Muscle of back (tissue), 10 donors: ENCODE results near the gene KRTAP19-3. TPM values are rescaled to one million over a fixed set of nuclear protein-coding genes. Genes with fewer than 3 reads are reported as not detected.

Source experiments
- polyA plus RNA-seq, 10 donors: library from polyadenylated mRNA; unstranded; fragments of 120-200 nt; gene quantifications; one replicate each; pipeline ENCODE4 v1.2.1, GENCODE V29; 2013; ENCODE audit not compliant: insufficient read length in 10 of 10

The KRTAP19-3 gene
- polyA plus RNA-seq, 10 donors: not detected

Other genes with a start within 250 kb of the KRTAP19-3 start
- gene KRTAP24-1, start 209.1 kb downstream of the KRTAP19-3 start, polyA plus RNA-seq: not detected
- gene KRTAP25-1, start 202.5 kb downstream of the KRTAP19-3 start, polyA plus RNA-seq: not detected
- gene KRTAP26-1, start 171.7 kb downstream of the KRTAP19-3 start, polyA plus RNA-seq: not detected
- not detected for gene KRTAP27-1, start 154.3 kb downstream of the KRTAP19-3 start, polyA plus RNA-seq
- gene KRTAP23-1, start 143.4 kb downstream of the KRTAP19-3 start, polyA plus RNA-seq: not detected
- gene KRTAP13-2, start 119.7 kb downstream of the KRTAP19-3 start, polyA plus RNA-seq: not detected
- gene KRTAP13-1, start 96.0 kb downstream of the KRTAP19-3 start, polyA plus RNA-seq: not detected
- gene KRTAP13-3, start 66.1 kb downstream of the KRTAP19-3 start, polyA plus RNA-seq: not detected
- not detected for gene KRTAP13-4, start 61.8 kb downstream of the KRTAP19-3 start, polyA plus RNA-seq
- gene KRTAP15-1, start 51.7 kb downstream of the KRTAP19-3 start, polyA plus RNA-seq: not detected
- not detected for gene KRTAP19-1, start 11.6 kb downstream of the KRTAP19-3 start, polyA plus RNA-seq
- not detected for gene KRTAP19-2, start 4.6 kb downstream of the KRTAP19-3 start, polyA plus RNA-seq
- gene KRTAP19-4, start 5.2 kb upstream of the KRTAP19-3 start, polyA plus RNA-seq: not detected
- not detected for gene KRTAP19-5, start 10.1 kb upstream of the KRTAP19-3 start, polyA plus RNA-seq
- not detected for gene KRTAP19-6, start 49.9 kb upstream of the KRTAP19-3 start, polyA plus RNA-seq
- gene KRTAP19-7, start 69.3 kb upstream of the KRTAP19-3 start, polyA plus RNA-seq: not detected
- gene KRTAP22-2, start 98.4 kb upstream of the KRTAP19-3 start, polyA plus RNA-seq: not detected
- not detected for gene KRTAP6-3, start 100.4 kb upstream of the KRTAP19-3 start, polyA plus RNA-seq
- not detected for gene KRTAP6-2, start 106.9 kb upstream of the KRTAP19-3 start, polyA plus RNA-seq
- not detected for gene KRTAP22-1, start 109.1 kb upstream of the KRTAP19-3 start, polyA plus RNA-seq
- gene KRTAP6-1, start 121.9 kb upstream of the KRTAP19-3 start, polyA plus RNA-seq: not detected
- not detected for gene KRTAP20-1, start 124.4 kb upstream of the KRTAP19-3 start, polyA plus RNA-seq
- gene KRTAP20-4, start 128.6 kb upstream of the KRTAP19-3 start, polyA plus RNA-seq: not detected
- not detected for gene KRTAP20-2, start 143.2 kb upstream of the KRTAP19-3 start, polyA plus RNA-seq
- not detected for gene KRTAP20-3, start 150.9 kb upstream of the KRTAP19-3 start, polyA plus RNA-seq
- gene KRTAP21-3, start 226.8 kb upstream of the KRTAP19-3 start, polyA plus RNA-seq: not detected